ENCODE measurements around the gene CCDC6.
"Not testable (repeated sequence)": the region's sequence is repeated elsewhere in the genome, so short reads cannot be mapped to it uniquely, and the experiment has no call there.

The CCDC6 gene

DNA sequence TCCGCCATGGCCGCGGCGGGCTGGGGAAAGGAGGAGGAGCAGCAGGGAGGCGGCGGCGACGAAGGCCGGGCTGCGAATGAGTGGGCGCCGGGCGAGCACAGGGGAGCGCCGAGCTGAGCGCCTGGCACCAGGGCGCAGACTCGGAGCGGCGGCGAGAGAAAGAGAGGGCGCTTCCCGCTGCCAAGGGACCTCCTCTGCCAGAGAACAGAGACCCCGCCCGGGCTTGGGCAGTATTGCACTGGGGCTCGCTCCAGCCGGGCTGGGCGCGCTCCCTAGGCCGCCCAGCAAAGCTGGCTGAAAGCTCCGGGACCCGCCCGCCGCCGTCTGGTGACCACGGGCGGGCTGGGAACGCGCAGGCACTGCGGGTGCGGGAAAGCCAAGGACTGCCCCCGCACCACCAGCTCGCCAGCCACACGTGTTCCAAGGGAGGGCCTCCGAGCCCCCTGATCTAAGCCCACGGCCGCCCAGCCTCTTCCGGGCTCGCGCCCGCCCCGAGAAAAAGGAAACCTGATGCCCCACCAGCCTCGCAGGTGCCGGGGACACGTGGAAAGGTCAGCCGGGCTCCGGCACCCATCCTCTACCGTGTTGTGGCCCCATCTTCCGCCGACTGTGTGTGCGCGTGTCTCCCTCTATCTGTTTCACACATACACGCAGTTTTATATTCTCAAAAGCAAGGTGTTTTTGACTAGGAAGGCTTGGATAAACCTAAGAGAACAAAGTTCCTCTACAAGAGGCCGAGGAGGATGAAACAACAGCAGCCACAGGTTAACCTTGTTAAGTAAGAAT, at the start of gene CCDC6:
CCDC6 (minus strand) TSS at position 140 of the 786 bp plus-strand sequence; CDS start at position 8, 132 bp downstream.
- peaks cover 55% of the 10 kb centered on the region for H3K4me1 ChIP-seq (ENCODE audit: insufficient read depth, low read length, severe bottlenecking)

DNA sequence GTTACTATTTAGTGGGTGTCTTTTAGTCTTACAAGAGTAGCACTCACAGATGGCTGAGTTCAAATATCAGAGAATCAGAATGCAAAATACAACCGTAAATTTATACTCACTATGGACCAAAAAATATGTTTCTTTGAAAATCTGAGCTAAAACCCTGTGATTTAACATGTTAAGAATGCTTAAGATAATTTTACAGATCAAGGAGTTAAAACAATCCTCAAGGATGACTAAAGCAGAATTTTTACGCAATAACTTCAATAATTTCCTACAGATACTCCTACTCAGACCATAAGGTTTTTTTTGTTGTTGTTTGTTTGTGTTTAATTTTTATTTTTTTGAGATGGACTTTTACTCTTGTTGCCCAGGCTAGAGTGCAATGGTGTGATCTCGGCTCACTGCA, 47.9 kb upstream of the CCDC6 start:
- no peak overlapping the region for H2AFZ ChIP-seq (ENCODE audit: low read length)
- no peak overlapping the region for H3K9ac ChIP-seq (ENCODE audit: low read length)
- no peak for TF ChIP-seq EZH2 (IDR thresholded peaks at IDR 0.05; ENCODE audit: borderline replicate concordance, low read length)
- TF ChIP-seq, protein P1, sequence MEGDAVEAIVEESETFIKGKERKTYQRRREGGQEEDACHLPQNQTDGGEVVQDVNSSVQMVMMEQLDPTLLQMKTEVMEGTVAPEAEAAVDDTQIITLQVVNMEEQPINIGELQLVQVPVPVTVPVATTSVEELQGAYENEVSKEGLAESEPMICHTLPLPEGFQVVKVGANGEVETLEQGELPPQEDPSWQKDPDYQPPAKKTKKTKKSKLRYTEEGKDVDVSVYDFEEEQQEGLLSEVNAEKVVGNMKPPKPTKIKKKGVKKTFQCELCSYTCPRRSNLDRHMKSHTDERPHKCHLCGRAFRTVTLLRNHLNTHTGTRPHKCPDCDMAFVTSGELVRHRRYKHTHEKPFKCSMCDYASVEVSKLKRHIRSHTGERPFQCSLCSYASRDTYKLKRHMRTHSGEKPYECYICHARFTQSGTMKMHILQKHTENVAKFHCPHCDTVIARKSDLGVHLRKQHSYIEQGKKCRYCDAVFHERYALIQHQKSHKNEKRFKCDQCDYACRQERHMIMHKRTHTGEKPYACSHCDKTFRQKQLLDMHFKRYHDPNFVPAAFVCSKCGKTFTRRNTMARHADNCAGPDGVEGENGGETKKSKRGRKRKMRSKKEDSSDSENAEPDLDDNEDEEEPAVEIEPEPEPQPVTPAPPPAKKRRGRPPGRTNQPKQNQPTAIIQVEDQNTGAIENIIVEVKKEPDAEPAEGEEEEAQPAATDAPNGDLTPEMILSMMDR (IDR thresholded peaks at IDR 0.05; ENCODE audit: low read length): no peak
- no peaks in the 10 kb centered on the region for H4K20me1 ChIP-seq (ENCODE audit: insufficient read depth, low read length)
- H3K27me3 ChIP-seq (ENCODE audit: insufficient read depth, low read length): no peaks in the 10 kb centered on the region
- H3K79me2 ChIP-seq (ENCODE audit: insufficient read depth, low read length): no peaks in the 10 kb centered on the region
- H3K4me2 ChIP-seq (ENCODE audit: low read length): no peak overlapping the region
- H3K9me2 ChIP-seq (ENCODE audit: low read depth, low read length): no peaks in the 10 kb centered on the region
- H3K9me3 ChIP-seq (ENCODE audit: low read length): no peaks in the 10 kb centered on the region
- no peak overlapping the region for H3K4me3 ChIP-seq (ENCODE audit: low read depth, low read length, poor library complexity, severe bottlenecking)
- no peaks in the 10 kb centered on the region for H3K4me1 ChIP-seq (ENCODE audit: insufficient read depth, low read length, severe bottlenecking)
- H3K27ac ChIP-seq (ENCODE audit: low read depth, low read length, poor library complexity, severe bottlenecking): no peak overlapping the region
- no peaks in the 10 kb centered on the region for H3K36me3 ChIP-seq (ENCODE audit: insufficient read depth, low read length)
- H3F3A ChIP-seq (ENCODE audit: insufficient read depth, low read length): no peaks in the 10 kb centered on the region

More for the DNA sequence above, at the start of gene CCDC6:
- Histone ChIP-seq H3K27me3 (ENCODE audit: insufficient read depth, low read length) (no peaks in the 10 kb centered on the region), H3K4me3 (ENCODE audit: low read depth, low read length, poor library complexity, severe bottlenecking) (peak within 1 kb of the TSS; percentile 87), H3K9ac (ENCODE audit: low read length) (peak within 1 kb of the TSS; percentile 88), H3K9me2 (ENCODE audit: low read depth, low read length) (no peaks in the 10 kb centered on the region), H3K27ac (ENCODE audit: low read depth, low read length, poor library complexity, severe bottlenecking) (peak within 1 kb of the TSS; percentile 95), H4K20me1 (ENCODE audit: insufficient read depth, low read length) (no peaks in the 10 kb centered on the region), H3F3A (ENCODE audit: insufficient read depth, low read length) (no peaks in the 10 kb centered on the region), H3K79me2 (ENCODE audit: insufficient read depth, low read length) (peaks cover 44% of the 10 kb centered on the region), H3K36me3 (ENCODE audit: insufficient read depth, low read length) (peaks cover 20% of the 10 kb centered on the region), H3K9me3 (ENCODE audit: low read length) (no peaks in the 10 kb centered on the region), H2AFZ (ENCODE audit: low read length) (peak within 1 kb of the TSS; percentile 1; the same call in 1 of the 2 replicates), H3K4me2 (ENCODE audit: low read length) (peak within 1 kb of the TSS; percentile 96)
- TF ChIP-seq EZH2 (IDR thresholded peaks at IDR 0.05; ENCODE audit: borderline replicate concordance, low read length): no peak
- TF ChIP-seq, protein P1 (IDR thresholded peaks at IDR 0.05; ENCODE audit: low read length): peak; percentile 46

DNA sequence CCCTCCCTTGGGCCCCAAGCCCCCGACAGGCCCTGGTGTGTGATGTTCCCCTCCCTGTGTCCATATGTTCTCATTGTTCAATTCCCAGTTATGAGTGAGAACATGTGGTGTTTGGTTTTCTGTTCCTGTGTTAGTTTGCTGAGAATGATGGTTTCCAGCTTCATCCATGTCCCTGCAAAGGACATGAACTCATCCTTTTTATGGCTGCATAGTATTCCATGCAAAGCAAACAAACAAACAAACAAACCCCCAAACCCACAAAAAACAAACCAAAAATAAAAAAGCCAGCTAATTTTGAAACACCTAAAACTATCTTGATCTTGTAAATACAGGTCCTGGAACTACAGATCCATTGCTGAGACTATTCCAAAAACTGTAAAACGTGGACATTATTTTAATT, 47.4 kb upstream of the CCDC6 start:
- not testable (repeated sequence) for H2AFZ ChIP-seq (ENCODE audit: low read length); H3K4me2 ChIP-seq (ENCODE audit: low read length); H3K4me3 ChIP-seq (ENCODE audit: low read depth, low read length, poor library complexity, severe bottlenecking); H3F3A ChIP-seq (ENCODE audit: insufficient read depth, low read length); H3K79me2 ChIP-seq (ENCODE audit: insufficient read depth, low read length); H3K9me2 ChIP-seq (ENCODE audit: low read depth, low read length); H3K36me3 ChIP-seq (ENCODE audit: insufficient read depth, low read length); H3K27ac ChIP-seq (ENCODE audit: low read depth, low read length, poor library complexity, severe bottlenecking); H3K9me3 ChIP-seq (ENCODE audit: low read length); H3K9ac ChIP-seq (ENCODE audit: low read length); H4K20me1 ChIP-seq (ENCODE audit: insufficient read depth, low read length); H3K4me1 ChIP-seq (ENCODE audit: insufficient read depth, low read length, severe bottlenecking); H3K27me3 ChIP-seq (ENCODE audit: insufficient read depth, low read length)

DNA sequence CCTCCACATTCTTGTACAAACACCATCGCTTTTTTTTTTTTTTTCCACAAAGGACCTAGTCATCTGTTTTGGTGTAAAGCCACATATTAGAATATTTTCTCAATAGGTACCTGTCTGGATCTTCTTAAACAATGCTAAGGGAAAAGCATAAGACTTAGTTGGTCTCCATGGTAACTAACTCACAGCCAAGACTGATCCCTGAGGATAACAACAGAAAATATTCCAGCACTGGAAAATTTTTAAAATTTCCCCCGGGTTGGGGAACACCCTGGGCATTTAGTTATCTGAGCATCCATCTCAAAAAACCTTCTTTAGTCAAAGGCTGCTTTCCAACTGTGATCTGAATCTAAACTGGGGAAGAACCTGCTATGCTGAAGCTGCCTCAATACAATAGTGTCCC, 43.7 kb upstream of the CCDC6 start:
- no peaks in the 10 kb centered on the region for H4K20me1 ChIP-seq (ENCODE audit: insufficient read depth, low read length)
- H3K9me2 ChIP-seq (ENCODE audit: low read depth, low read length): no peaks in the 10 kb centered on the region
- no peak overlapping the region for H3K27ac ChIP-seq (ENCODE audit: low read depth, low read length, poor library complexity, severe bottlenecking)
- H3K4me1 ChIP-seq (ENCODE audit: insufficient read depth, low read length, severe bottlenecking): no peaks in the 10 kb centered on the region
- H3K36me3 ChIP-seq (ENCODE audit: insufficient read depth, low read length): no peaks in the 10 kb centered on the region
- H3F3A ChIP-seq (ENCODE audit: insufficient read depth, low read length): no peaks in the 10 kb centered on the region
- no peaks in the 10 kb centered on the region for H3K9me3 ChIP-seq (ENCODE audit: low read length)
- no peak overlapping the region for H3K4me2 ChIP-seq (ENCODE audit: low read length)
- no peaks in the 10 kb centered on the region for H3K79me2 ChIP-seq (ENCODE audit: insufficient read depth, low read length)
- no peak for TF ChIP-seq EZH2 (IDR thresholded peaks at IDR 0.05; ENCODE audit: borderline replicate concordance, low read length)
- TF ChIP-seq, protein P1 (IDR thresholded peaks at IDR 0.05; ENCODE audit: low read length): no peak
- no peak overlapping the region for H2AFZ ChIP-seq (ENCODE audit: low read length)
- H3K4me3 ChIP-seq (ENCODE audit: low read depth, low read length, poor library complexity, severe bottlenecking): no peak overlapping the region
- no peaks in the 10 kb centered on the region for H3K27me3 ChIP-seq (ENCODE audit: insufficient read depth, low read length)
- no peak overlapping the region for H3K9ac ChIP-seq (ENCODE audit: low read length)

Data from OCI-LY1 (cell line).